Epidermal melanocyte (primary cell): ENCODE data around the gene FDX2.
A peak's percentile ranks its signal among the peaks of the same experiment; 100 is the strongest.
"Not testable (repeated sequence)": the region's sequence is repeated elsewhere in the genome, so short reads cannot be mapped to it uniquely, and the experiment has no call there.

Experiments
- DNase-seq: peaks from one replicate; pipeline ENCODE4 v3.0.0; 2011; ENCODE audit warnings: low spot score; ENCODE audit not compliant: insufficient read length

FDX2 gene

GRCh38 chr19:10315335-10316214 lies at the start of gene FDX2:
TSS of gene FDX2 (minus strand) at chr19:10316015. CDS start at chr19:10315996, 19 bp downstream.
- peak; percentile 99 for DNase-seq

- DNase-seq: no peak
These were observed 49.7 kb upstream of the FDX2 start for GRCh38 chr19:10365518-10365917.

- DNase-seq: no peak
These were observed 48.8 kb upstream of the FDX2 start for GRCh38 chr19:10364644-10365043.

GRCh38 chr19:10363789-10364281 lies 48.0 kb upstream of the FDX2 start:
- DNase-seq: no peak

- no peak for DNase-seq
These were observed 46.4 kb upstream of the FDX2 start for GRCh38 chr19:10362259-10362658.

- no peak for DNase-seq
These were observed 45.8 kb upstream of the FDX2 start for GRCh38 chr19:10361569-10362011.

- no peak for DNase-seq
These were observed 40.6 kb upstream of the FDX2 start for GRCh38 chr19:10356431-10356830.

GRCh38 chr19:10353793-10354391 lies 38.1 kb upstream of the FDX2 start:
- no peak for DNase-seq

- DNase-seq: no peak
These were observed 37.2 kb upstream of the FDX2 start for GRCh38 chr19:10352764-10353671.

GRCh38 chr19:10346509-10346908 lies 30.7 kb upstream of the FDX2 start:
- DNase-seq: no peak

GRCh38 chr19:10344780-10345179 lies 29.0 kb upstream of the FDX2 start:
- no peak for DNase-seq

- DNase-seq: no peak
These were observed 27.7 kb upstream of the FDX2 start for GRCh38 chr19:10343495-10343894.

- no peak for DNase-seq
These were observed 24.2 kb upstream of the FDX2 start for GRCh38 chr19:10339977-10340376.

- DNase-seq: no peak
These were observed 23.7 kb upstream of the FDX2 start, which contains the start of gene ICAM3 for GRCh38 chr19:10339380-10339960. TSS of gene ICAM3 (minus strand) at chr19:10339624. CDS start at chr19:10339614, 10 bp downstream.

GRCh38 chr19:10338940-10339339 lies 23.1 kb upstream of the FDX2 start:
- no peak for DNase-seq

GRCh38 chr19:10336725-10337124 lies 20.9 kb upstream of the FDX2 start:
- not testable (repeated sequence) for DNase-seq

- DNase-seq: no peak
These were observed 19.7 kb upstream of the FDX2 start for GRCh38 chr19:10335352-10335985.

- DNase-seq: peak; percentile 83
These were observed 19.0 kb upstream of the FDX2 start for GRCh38 chr19:10334588-10335351.

- no peak for DNase-seq
These were observed 18.2 kb upstream of the FDX2 start for GRCh38 chr19:10333758-10334587.
